GM12864 (cell line): ENCODE results near the gene KRTAP20-1.

Source experiments
- DNase-seq: peaks from one replicate; pipeline ENCODE4 v3.0.0-alpha.2; 2011; ENCODE audit warnings: low read depth
- H3K4me3 ChIP-seq: 2 replicates; pipeline ENCODE4 v1.5.1; 2011; ENCODE audit warnings: mild to moderate bottlenecking, low read depth, low read length, control low read depth
- TF ChIP-seq, protein P1 (sequence below): IDR thresholded peaks from 2 replicates; pipeline ENCODE4 v1.5.1; 2011; ENCODE audit warnings: low read depth, mild to moderate bottlenecking, moderate library complexity, low read length, control low read depth, inconsistent platforms; ENCODE audit errors: missing control alignments

Gene KRTAP20-1

DNA sequence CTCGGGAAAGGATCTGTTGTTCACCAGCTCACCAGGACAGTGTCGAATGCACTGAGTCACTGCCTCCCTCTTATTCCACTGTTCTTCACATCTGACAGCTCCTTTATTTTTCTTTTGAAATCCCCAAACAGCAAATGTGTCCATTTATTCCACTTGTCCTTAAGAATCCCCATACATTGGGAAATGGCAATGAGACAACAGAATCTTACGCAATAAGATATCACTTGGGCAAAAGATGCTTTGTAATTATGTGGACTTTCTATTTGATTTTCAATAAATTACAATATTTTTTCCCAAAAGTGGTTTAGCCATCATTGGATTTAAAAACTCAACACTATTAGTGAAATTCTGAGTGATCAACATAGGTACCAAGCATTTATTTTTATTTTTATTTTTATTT, 22.5 kb downstream of the KRTAP20-1 start:
- H3K4me3 ChIP-seq = no peak overlapping the region
- DNase-seq = no peak
- TF ChIP-seq, protein P1, sequence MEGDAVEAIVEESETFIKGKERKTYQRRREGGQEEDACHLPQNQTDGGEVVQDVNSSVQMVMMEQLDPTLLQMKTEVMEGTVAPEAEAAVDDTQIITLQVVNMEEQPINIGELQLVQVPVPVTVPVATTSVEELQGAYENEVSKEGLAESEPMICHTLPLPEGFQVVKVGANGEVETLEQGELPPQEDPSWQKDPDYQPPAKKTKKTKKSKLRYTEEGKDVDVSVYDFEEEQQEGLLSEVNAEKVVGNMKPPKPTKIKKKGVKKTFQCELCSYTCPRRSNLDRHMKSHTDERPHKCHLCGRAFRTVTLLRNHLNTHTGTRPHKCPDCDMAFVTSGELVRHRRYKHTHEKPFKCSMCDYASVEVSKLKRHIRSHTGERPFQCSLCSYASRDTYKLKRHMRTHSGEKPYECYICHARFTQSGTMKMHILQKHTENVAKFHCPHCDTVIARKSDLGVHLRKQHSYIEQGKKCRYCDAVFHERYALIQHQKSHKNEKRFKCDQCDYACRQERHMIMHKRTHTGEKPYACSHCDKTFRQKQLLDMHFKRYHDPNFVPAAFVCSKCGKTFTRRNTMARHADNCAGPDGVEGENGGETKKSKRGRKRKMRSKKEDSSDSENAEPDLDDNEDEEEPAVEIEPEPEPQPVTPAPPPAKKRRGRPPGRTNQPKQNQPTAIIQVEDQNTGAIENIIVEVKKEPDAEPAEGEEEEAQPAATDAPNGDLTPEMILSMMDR = no peak

DNA sequence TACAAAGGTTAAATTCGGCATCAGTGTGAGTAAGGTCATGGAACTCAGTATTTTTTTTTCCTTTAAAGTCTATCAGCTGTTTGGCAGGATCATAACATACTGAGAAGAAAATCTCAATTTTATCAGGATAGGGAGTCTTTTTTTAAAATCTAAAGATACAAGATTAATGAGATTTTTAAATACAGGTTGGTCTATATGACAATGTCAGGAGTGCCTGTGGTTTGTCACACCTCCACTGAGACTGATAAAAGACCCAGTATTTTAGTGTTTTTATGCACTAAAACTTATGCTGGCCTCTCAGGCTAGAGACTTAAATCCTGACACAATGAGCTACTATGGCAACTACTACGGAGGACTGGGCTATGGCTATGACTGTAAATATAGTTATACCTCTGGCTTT, 26.3 kb downstream of the KRTAP20-1 start, which contains the start of gene KRTAP20-3:
Gene KRTAP20-3, plus strand, starts transcription at position 301 of the 400 bp plus-strand sequence.
- H3K4me3 ChIP-seq = no peak within 1 kb of the TSS
- DNase-seq = no peak
- TF ChIP-seq, protein P1 = no peak

DNA sequence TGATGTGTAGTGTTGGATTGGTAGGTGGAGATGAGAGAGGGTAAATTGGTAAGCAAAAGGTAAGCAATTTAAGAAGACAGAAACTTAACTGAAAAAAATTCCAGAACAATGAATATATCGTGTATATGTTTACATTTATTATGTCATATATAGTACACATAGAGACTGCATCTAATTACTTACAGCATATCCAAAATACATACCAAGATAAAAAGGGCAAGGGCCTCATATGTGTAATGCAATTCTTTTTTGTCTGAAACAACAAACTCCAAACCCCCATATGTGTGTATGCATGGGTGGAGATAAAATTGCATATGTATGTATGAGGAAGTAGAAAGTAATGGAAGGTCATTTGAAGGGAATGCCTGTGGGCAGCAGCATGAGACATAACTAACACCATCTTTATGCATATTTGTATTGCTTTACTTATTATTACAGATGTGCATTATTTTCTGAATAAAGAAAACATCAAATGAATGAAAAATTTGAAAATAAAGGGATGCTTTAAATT, 30.7 kb downstream of the KRTAP20-1 start:
- TF ChIP-seq, protein P1 = no peak
- no peak overlapping the region for H3K4me3 ChIP-seq
- DNase-seq = no peak

DNA sequence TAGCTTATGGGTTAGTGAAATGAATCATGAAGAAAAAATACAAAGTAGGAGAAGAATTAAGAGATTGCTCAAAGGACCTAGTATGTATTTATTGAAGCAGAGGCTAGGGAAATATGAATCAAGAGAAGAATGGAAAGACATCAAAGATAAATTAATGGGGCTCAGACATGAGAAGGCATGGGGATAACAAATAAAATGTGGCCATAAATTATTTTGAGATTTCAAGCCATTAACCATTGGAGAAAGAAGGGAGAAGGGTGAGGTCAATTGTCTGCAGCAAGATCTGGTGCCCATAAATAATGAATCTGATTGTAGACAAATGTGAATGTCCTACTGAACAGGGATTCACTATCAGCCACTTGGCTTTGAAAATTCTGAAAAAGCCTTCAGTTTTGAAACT, 36.7 kb downstream of the KRTAP20-1 start:
- H3K4me3 ChIP-seq = no peak overlapping the region
- TF ChIP-seq, protein P1 = no peak
- DNase-seq = no peak
